ENCODE results near the gene AMMECR1L.
"Not testable (repeated sequence)": the region's sequence is repeated elsewhere in the genome, so short reads cannot be mapped to it uniquely, and the experiment has no call there.

The AMMECR1L gene

GRCh38 chr2:127834951-127835350 lies 50.8 kb downstream of the AMMECR1L start:
- no peak for TF ChIP-seq POLR2A (IDR thresholded peaks at IDR 0.05; ENCODE audit: extremely low read depth, insufficient read length)
- TF ChIP-seq, protein P1, sequence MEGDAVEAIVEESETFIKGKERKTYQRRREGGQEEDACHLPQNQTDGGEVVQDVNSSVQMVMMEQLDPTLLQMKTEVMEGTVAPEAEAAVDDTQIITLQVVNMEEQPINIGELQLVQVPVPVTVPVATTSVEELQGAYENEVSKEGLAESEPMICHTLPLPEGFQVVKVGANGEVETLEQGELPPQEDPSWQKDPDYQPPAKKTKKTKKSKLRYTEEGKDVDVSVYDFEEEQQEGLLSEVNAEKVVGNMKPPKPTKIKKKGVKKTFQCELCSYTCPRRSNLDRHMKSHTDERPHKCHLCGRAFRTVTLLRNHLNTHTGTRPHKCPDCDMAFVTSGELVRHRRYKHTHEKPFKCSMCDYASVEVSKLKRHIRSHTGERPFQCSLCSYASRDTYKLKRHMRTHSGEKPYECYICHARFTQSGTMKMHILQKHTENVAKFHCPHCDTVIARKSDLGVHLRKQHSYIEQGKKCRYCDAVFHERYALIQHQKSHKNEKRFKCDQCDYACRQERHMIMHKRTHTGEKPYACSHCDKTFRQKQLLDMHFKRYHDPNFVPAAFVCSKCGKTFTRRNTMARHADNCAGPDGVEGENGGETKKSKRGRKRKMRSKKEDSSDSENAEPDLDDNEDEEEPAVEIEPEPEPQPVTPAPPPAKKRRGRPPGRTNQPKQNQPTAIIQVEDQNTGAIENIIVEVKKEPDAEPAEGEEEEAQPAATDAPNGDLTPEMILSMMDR (IDR thresholded peaks at IDR 0.05; ENCODE audit: low read depth, low read length) = no peak
- TF ChIP-seq MYC (IDR thresholded peaks at IDR 0.05; ENCODE audit: low read depth, low read length) = no peak
- no peak overlapping the region for H3K4me3 ChIP-seq (ENCODE audit: low read depth, low read length)
- no peak for DNase-seq (ENCODE audit: low read depth)

DNA sequence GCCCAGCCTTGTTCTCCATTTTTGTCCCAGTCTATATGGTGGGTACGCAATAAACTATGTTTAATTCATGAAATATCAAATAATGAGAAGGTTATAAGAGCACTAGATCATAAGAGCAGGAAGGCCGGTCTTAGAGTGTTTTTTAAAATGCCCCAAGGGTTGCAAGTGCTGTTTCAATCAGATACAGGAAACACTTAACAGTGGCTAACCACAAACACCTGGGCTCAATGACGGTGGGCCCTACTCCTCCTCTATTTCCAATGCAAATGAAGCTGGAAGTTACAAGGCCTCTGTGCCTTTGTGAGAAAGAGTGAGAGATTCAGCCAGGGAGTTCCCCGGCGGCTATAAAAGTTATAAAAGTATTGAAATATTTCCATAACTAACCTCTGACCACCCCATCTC lies 55.9 kb downstream of the AMMECR1L start:
- no peak overlapping the region for H3K4me3 ChIP-seq (ENCODE audit: low read depth, low read length)

DNA sequence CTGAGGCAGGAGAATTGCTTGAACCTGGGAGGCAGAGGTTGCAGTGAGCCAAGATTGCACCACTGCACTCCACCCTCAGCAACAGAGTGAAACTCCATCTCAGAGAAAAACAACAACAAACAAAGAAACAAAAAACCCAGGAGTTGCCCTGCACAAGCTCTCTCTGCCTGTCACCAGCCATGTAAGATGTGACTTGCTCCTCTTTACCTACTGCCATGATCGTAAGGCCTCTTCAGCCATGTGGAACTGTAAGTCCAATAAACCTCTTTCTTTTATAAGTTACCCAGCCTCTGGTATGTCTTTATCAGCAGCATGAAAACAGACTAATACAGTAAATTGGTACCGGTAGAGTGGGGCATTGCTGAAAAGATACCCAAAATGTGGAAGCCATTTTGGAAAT lies 59.0 kb downstream of the AMMECR1L start:
- not testable (repeated sequence) for DNase-seq (ENCODE audit: low read depth)

More for the DNA sequence above, 55.9 kb downstream of the AMMECR1L start:
- no peak for TF ChIP-seq MYC (IDR thresholded peaks at IDR 0.05; ENCODE audit: low read depth, low read length)
- TF ChIP-seq MAX (IDR thresholded peaks at IDR 0.05; ENCODE audit: low read depth, low read length) = no peak
- DNase-seq (ENCODE audit: low read depth) = peak; percentile 36

GRCh38 chr2:127826047-127826446 lies 59.7 kb downstream of the AMMECR1L start:
- TF ChIP-seq, protein P1 (IDR thresholded peaks at IDR 0.05; ENCODE audit: low read depth, low read length) = no peak
- no peak for TF ChIP-seq POLR2A (IDR thresholded peaks at IDR 0.05; ENCODE audit: extremely low read depth, insufficient read length)
- TF ChIP-seq MYC (IDR thresholded peaks at IDR 0.05; ENCODE audit: low read depth, low read length) = no peak
- TF ChIP-seq MAX (IDR thresholded peaks at IDR 0.05; ENCODE audit: low read depth, low read length) = no peak
- H3K4me3 ChIP-seq (ENCODE audit: low read depth, low read length) = no peak overlapping the region
- no peak for DNase-seq (ENCODE audit: low read depth)

More for the DNA sequence above, 59.0 kb downstream of the AMMECR1L start:
- not testable (repeated sequence) for H3K4me3 ChIP-seq (ENCODE audit: low read depth, low read length)

GRCh38 chr2:127820080-127820668 lies 65.6 kb downstream of the AMMECR1L start:
- no peak for TF ChIP-seq POLR2A (IDR thresholded peaks at IDR 0.05; ENCODE audit: extremely low read depth, insufficient read length)
- TF ChIP-seq MYC (IDR thresholded peaks at IDR 0.05; ENCODE audit: low read depth, low read length) = no peak
- no peak for TF ChIP-seq MAX (IDR thresholded peaks at IDR 0.05; ENCODE audit: low read depth, low read length)
- TF ChIP-seq, protein P1 (IDR thresholded peaks at IDR 0.05; ENCODE audit: low read depth, low read length) = no peak
- DNase-seq (ENCODE audit: low read depth) = peak; percentile 40
- no peak overlapping the region for H3K4me3 ChIP-seq (ENCODE audit: low read depth, low read length)

DNA sequence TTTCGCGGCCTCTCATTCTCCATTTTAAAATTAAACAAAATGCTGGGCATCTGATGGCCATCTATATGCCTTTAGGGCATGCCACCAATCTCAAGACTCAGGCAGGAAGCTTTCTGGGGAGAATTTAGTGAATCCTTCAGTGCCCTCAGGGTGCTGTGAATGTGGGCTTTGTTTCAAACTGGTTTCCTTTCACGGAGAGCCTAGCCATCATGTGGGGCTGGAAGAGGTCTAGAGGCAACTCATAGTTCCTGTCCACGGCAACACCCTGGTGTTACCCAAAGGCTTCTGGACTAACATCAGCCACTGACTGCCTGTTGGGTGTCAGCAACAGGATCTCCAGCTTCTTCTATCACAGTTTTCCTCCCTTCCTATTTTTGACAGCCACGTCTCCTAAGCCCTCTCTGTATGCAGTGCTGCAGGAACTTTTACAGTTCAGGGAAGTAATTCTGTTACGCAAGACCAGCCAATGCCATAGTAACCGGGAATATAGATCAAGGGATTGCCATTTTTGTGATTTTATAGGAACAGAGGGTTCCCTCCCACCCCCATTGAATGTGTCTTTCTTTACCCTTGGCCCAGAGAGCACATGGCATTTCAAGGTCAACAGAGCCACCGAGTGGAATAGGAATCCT lies 66.8 kb downstream of the AMMECR1L start:
- no peak for DNase-seq (ENCODE audit: low read depth)
- H3K4me3 ChIP-seq (ENCODE audit: low read depth, low read length) = no peak overlapping the region

More for the DNA sequence above, 66.8 kb downstream of the AMMECR1L start:
- TF ChIP-seq, protein P1 (IDR thresholded peaks at IDR 0.05; ENCODE audit: low read depth, low read length) = no peak
- TF ChIP-seq MYC (IDR thresholded peaks at IDR 0.05; ENCODE audit: low read depth, low read length) (no peak), MAX (IDR thresholded peaks at IDR 0.05; ENCODE audit: low read depth, low read length) (no peak), POLR2A (IDR thresholded peaks at IDR 0.05; ENCODE audit: extremely low read depth, insufficient read length) (no peak)

Measured in NB4 (cell line).